Hematopoietic multipotent progenitor cell (in vitro differentiated cells): ENCODE measurements around the gene VMP1. TPM values are rescaled to one million over a fixed set of nuclear protein-coding genes. Genes with fewer than 3 reads are reported as not detected.
"Not testable (repeated sequence)": the region's sequence is repeated elsewhere in the genome, so short reads cannot be mapped to it uniquely, and the experiment has no call there.

Source experiments
- DNase-seq, 3 donors: peaks; one replicate each; pipeline ENCODE4 v3.0.0-alpha.2; 2011 to 2015; ENCODE audit warnings: low read depth in 2 of 3, low spot score in 2 of 3
- total RNA-seq: library from RNA; depleted of rRNA; stranded (reverse); fragments of >200 nt; gene quantifications from one replicate; pipeline ENCODE4 v1.2.3, GENCODE V29; 2012

Gene VMP1
- total RNA-seq, 1 donor, result 120 TPM

- DNase-seq, result peak; percentile 71 to 94 (median 83)
Observed at GRCh38 chr17:59753522-59754467, 46.3 kb downstream of the VMP1 start.

GRCh38 chr17:59754552-59754951, 47.1 kb downstream of the VMP1 start:
- DNase-seq, result peak in 2 of 3 donors; percentile 10 to 35

GRCh38 chr17:59755069-59755468, 47.6 kb downstream of the VMP1 start:
- DNase-seq, result not testable (repeated sequence)

GRCh38 chr17:59756236-59756818, 48.9 kb downstream of the VMP1 start:
- no peak for DNase-seq

- DNase-seq, result no peak
Observed at GRCh38 chr17:59757043-59757442, 49.6 kb downstream of the VMP1 start.

- no peak for DNase-seq
Observed at GRCh38 chr17:59757470-59757869, 50.0 kb downstream of the VMP1 start.

GRCh38 chr17:59757881-59758385, 50.5 kb downstream of the VMP1 start:
- DNase-seq, result no peak

GRCh38 chr17:59758998-59759651, 51.7 kb downstream of the VMP1 start:
- DNase-seq, result not testable (repeated sequence)

GRCh38 chr17:59760160-59760559, 52.7 kb downstream of the VMP1 start:
- DNase-seq, result peak in 1 of 3 donors; percentile 27

GRCh38 chr17:59761385-59762048, 54.1 kb downstream of the VMP1 start:
- no peak for DNase-seq

GRCh38 chr17:59762049-59762823, 54.8 kb downstream of the VMP1 start:
- DNase-seq, result peak in 1 of 3 donors; percentile 53

- DNase-seq, result no peak
Observed at GRCh38 chr17:59762824-59763374, 55.4 kb downstream of the VMP1 start.

GRCh38 chr17:59763861-59764260, 56.4 kb downstream of the VMP1 start:
- no peak for DNase-seq

- no peak for DNase-seq
Observed at GRCh38 chr17:59764292-59764741, 56.9 kb downstream of the VMP1 start.

GRCh38 chr17:59765038-59765437, 57.6 kb downstream of the VMP1 start:
- DNase-seq, result no peak

- no peak for DNase-seq
Observed at GRCh38 chr17:59766491-59766890, 59.0 kb downstream of the VMP1 start.

- no peak for DNase-seq
Observed at GRCh38 chr17:59767176-59767575, 59.7 kb downstream of the VMP1 start.

- no peak for DNase-seq
Observed at GRCh38 chr17:59769887-59770286, 62.4 kb downstream of the VMP1 start.

GRCh38 chr17:59771093-59771492, 63.6 kb downstream of the VMP1 start:
- DNase-seq, result no peak
